Iris pigment epithelial cell (primary cell): ENCODE measurements around the gene EFCAB3.
"Not testable (repeated sequence)": the region's sequence is repeated elsewhere in the genome, so short reads cannot be mapped to it uniquely, and the experiment has no call there.

Experiments
- DNase-seq: peaks from one replicate; pipeline ENCODE4 v3.0.0-alpha.2; 2011; ENCODE audit warnings: low read depth

EFCAB3 gene

GRCh38 chr17:62465271-62465670 is 84.9 kb downstream of the EFCAB3 start:
- DNase-seq: not testable (repeated sequence)
